ENCODE results near the gene CDKN1C. TPM values are rescaled to one million over a fixed set of nuclear protein-coding genes. Genes with fewer than 3 reads are reported as not detected.
"Not testable (repeated sequence)": the region's sequence is repeated elsewhere in the genome, so short reads cannot be mapped to it uniquely, and the experiment has no call there.

CDKN1C gene
- total RNA-seq, 1 donor from 2014 or later, result 0.29 TPM

DNA sequence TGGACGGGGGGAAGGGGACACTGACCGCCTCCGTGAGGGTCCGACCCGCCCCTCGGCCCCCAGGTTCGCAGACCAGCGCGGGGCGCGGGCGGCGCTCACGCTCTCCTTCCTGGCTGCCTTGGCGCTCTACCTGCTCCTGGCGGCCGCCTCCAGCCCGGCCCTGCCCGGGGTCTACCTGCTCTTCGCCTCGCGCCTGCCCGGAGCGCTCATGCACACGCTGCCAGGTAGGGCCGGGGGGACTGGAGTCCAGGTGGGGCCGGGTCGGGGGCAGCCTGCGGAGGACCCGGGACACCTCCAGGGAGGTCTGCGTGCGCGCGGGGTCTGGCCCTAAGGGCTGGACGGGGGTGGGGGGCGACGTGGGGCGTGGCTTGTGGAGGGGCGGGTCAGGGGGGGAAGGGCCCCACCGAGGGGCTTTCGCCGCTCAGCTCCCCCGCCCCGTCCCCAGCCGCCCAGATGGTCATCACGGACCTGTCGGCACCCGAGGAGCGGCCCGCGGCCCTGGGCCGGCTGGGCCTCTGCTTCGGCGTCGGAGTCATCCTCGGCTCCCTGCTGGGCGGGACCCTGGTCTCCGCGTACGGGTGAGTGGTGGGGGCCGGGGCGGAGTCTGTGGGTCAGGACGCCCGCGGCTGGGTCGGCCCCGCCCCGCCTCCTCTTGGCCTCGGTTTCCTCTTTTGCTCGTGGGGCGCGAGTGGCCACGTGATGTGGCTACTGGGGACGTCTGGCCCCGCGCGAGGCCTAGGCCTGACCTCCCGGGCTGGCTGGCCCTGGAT is 23.7 kb upstream of the CDKN1C start:
- intact Hi-C loops (cut with micrococcal nuclease), result no loop called here

DNA sequence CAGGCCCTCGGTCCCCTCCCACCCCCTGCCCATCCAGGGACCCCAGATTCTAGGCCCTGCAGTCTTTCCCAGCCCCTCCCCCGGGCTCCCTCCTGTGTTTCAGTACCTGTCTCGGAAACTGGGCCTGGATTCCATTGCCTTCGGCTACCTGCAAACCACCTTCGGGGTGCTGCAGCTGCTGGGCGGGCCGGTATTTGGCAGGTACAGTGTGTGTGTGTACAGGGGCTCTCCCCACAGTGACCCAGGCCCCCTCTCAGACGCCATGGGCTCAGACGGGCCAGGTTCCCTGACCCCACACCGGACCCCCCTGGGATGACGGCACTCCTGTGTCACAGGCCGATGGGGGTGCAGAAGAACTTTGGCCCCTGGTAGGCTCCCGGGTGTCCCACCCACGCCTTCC is 22.6 kb upstream of the CDKN1C start:
- intact Hi-C loops (cut with micrococcal nuclease), result no loop called here

DNA sequence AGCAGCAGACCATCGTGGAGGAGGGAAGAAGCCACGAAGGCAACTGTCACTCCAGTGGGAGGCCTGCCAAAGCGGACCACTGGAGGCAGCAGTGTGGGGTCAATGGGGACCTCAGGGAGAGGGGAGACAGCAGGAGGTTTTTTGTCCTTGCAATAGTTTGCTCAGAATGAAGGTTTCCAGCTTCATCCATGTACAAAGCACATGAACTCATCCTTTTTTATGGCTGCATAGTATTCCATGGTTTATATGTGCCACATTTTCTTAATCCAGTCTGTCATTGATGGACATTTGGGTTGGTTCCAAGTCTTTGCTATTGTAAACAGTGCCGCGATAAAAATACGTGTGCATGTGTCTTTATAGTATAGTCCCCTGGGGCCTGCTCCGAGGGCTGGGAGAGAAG is 19.7 kb upstream of the CDKN1C start:
- intact Hi-C loops (cut with micrococcal nuclease), result not testable (repeated sequence)

DNA sequence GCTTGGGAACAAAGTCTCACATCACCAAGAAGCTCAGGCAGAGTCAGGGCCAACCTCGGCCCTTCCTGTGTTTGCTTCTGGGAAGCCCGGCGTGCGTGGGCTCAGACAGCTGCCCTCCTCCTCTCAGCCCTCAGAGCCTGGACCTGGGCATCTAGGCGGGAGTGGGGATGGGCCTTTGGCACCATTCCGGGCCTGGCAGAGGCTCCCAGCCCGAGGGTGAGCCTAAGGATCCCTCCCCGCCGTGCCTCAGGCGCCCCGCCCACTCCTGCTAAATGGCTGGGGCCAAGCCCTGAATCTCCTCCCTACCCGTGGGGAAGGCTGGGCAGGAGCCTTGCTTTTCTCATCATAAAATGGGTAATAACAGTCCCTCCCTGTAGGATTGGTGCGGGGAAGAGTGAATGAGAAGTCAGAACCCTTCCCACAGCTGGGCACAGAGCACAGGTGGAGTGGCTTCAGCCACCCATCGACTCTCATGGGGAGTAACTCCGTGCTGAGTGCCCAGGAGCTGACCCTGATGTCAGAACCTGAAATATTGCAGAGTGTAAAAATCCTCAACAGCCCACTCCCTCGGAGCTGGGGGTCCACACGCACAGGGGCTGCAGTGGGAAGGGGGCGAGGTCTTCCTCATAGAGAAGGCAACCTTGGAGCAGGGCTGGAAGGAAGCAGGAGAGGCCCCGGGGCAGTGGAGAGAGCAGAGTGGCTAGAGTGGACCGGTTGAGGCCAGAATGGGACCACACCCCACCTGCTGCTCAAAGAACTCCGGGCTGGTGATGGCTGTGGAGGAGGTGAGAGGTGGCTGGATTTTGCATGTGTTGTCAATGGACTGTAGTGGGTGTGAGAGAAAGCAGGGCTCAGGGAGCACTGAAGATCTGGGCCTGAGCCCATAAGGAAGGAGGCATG is 18.8 kb upstream of the CDKN1C start:
- intact Hi-C loops (cut with micrococcal nuclease), result no loop called here

DNA sequence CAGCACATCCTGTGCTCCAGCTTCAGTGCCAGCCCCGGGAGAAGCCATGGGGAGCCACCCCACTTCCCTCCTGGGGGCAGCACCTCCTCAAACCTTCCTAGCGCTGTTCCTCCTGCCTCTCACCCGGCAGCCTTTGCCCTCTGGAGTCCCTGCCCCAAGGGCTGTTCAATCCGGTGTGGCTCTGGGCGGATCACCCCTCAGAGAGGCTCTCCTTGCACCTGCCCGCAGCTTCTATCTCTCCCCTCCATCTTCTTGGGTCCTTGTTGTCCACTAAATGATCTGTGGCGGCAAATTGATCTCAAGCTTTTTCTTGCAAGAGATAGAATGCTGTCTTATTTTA is 18.1 kb upstream of the CDKN1C start:
- intact Hi-C loops (cut with micrococcal nuclease), result no loop called here

DNA sequence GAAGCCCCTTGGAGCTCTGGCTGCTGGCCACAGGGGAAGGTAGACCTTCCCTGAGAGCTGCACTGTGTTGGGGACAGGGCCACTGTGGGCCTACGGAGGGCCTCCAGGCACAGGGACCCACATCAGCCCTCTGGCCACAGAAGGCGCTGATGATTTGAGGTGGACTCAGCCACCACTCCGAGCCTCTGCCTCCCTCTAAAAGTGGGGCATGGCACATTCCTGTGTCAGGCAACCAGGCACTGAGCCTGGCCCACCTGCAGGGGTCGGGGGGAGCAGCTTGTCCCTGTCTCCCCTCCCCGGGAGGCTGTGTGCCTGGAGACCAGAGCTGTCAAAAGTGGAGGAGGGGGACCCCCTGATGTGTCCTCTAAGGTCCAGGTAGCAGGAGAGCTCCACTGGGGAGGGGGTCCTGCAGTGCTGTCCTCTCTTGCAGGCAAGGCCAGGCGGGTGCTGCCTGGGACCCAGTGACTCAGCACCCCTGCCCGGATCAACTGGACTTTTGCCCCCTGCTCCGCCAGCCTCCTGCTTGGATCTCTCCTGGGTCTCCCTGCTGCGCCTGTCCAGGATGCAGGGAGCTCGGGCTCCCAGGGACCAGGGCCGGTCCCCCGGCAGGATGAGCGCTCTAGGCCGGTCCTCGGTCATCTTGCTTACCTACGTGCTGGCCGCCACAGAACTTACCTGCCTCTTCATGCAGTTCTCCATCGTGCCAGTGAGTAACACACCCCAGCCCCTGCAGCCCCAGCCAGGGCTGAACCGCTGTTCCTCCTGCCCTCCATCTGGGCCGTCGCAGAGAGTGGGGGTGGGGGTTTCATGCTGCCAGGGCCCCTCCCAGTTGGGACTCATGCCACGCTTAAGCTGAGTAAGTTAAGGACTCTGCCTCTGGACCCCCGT is 17.5 kb upstream of the CDKN1C start:
- intact Hi-C loops (cut with micrococcal nuclease), result loop anchor here (1.0 kb wide), 6 partner anchors 11 to 503 kb away; partner anchors contain the start of genes CARS1, CDKN1C, NAP1L4 and PHLDA2

DNA sequence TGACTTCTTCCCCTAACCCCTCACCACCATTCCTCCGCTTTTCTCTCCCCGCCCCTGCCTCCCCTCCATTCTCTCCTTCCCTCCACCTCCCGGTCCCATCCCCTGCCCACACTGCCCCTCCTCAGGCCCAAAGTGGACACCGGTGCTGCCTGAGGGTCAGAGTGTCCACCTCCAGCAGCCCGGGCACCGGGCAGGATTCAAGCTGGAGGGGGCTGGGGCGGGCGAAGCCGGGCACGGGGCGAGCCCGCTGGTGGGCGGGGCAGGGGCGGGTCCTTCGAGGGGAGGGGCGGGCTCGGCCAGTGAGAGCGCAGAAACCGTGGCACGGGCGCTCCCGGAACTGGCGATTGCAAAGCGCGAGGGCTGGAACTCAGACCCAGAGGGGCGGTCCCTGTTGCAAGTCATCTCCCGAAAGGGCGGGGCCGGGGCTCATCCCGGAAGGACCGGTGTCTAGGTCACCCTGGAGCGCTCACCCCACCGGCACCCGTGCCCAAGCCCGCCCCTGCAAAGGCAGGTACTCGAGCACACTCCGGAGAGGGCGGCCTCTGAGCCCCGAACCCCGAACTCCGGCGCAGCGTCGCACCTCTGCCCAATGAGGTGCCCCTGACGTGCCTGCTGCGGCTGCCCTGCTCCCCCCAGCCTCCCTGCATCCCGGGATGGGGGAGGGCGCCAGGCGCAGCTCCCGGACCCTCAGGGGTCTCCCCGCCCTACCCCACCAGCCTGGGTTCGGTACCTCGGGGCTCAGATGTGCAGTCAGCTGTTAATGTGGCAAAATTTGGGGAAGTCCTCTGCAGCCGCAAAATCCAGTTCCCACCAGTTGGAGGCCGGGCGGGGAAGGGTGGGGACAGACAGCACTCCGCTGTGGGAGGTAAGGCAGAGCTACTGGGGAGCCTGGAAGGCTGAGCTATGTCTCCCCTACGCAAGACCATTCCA is 16.5 kb upstream of the CDKN1C start:
- intact Hi-C loops (cut with micrococcal nuclease), result loop anchor here (1.0 kb wide), 6 partner anchors 10 to 502 kb away; partner anchors contain the start of genes CARS1, CDKN1C, NAP1L4 and PHLDA2

DNA sequence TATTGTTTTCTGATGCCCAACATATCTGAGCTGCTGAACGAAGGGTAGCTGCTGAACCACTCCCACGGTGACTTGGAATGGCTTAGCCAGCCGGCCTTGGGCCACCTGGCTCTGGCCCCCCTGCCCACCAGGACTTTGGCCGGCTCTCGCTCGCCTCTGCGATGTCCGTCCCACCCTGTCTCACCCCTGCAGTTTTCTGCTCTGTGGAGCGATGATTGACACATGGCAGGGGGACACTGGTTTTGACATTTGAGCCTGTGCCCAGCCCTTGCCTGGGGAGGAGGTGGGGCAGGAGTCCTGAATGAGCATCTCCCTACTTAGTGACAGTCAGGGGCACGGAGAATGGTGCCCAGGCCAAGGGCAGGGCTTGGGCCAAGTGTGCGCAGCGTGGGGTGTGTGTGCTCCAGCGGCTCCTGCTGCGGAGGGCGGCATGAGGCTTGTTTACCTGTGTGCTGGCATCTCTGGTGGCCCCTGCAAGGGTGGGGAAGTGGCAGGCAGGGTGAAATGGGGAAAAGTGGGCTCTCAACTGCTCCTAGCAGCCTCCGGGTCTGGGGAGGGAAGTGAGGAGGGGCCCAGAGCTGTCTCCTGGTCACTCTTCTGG is 15.7 kb upstream of the CDKN1C start:
- intact Hi-C loops (cut with micrococcal nuclease), result no loop called here

DNA sequence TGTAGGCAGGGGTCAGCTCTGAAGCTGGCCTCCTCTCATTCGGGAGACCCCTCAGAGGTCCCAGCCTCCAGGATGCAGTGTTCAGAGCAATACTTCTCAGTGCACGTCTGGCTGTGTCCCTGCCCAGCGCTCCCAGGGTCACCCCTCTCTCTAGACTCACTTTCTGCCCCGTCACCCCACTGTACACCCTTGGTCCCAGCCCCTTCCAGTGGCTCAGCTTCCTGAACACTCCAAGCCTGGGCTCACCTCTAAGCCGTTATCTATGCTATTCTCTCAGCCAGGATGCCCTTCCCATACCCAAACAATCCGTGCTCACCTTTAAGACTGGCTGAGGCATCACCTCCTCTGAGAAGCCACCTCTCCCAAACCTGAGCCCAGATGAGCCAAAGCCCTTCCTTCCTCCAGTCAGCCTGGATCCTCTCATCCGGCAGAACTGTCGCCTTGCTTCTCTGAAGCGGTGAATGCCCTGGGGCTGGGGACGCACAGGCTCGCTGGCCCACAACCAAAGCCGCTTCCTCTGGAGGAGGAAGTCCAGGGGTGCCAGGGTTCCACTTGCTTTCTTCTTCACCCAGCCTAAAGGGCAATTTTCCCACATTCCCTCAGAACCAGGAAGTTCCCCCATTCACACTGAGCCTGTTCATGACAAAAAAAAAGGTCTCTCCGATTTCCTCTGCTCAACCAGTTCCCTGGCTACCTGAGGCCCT is 13.7 kb upstream of the CDKN1C start:
- intact Hi-C loops (cut with micrococcal nuclease), result no loop called here

DNA sequence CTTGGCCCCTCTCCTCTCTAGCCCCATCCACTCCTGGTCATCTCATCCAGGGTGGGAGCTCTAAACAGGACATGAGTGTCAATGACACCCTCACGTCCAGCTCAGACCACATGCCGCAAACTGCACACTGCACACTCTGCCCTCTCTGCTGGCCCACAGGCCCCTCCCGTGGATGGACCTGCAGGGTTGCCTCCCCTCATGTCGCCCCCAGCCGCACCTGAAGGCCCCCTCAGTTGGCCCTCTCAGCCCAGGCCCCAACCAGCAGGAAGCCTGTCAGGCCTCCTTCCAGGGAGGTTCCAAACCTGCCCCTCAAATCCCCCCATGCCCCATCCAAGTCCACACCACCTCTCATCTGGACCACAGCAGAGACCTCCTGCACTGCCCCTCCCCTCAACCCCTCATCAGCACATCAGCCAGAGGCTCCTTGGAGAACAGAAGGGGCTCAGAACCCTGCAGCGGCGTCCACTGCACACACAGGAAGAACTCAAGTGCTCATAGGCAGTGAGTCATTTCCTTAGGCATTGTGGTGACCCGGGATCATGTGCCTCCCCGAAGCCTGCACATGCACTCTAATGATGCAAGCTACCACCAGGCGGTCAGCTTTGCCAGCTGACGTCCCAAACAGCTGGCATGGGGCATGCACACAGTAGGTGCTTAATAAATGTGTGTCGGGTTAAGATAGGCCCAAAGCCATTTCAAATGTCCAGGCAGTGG is 12.9 kb upstream of the CDKN1C start:
- intact Hi-C loops (cut with micrococcal nuclease), result loop anchor here (1.0 kb wide), 2 partner anchors 94 to 498 kb away; partner anchors contain the start of genes NAP1L4 and TSSC4

DNA sequence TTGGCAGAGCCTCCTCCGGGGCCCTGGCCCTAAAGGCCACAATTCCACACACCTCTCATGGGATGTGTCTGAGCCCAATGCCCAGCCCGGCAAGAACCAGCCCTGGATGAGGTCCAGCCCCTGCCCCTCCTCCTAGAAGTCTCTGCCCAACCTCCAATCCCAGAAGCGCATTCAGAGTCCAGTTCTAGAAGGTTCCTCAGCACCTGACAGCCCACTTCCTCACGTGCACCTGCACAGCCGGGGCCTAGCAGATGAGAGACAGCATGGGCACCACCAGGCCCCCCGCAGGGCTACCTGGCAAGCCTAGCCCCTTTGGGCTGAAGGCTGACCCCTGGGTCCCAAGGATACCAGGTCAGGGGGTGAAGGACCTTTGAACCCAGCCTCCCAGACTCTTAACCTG is 11.5 kb upstream of the CDKN1C start:
- intact Hi-C loops (cut with micrococcal nuclease), result no loop called here

DNA sequence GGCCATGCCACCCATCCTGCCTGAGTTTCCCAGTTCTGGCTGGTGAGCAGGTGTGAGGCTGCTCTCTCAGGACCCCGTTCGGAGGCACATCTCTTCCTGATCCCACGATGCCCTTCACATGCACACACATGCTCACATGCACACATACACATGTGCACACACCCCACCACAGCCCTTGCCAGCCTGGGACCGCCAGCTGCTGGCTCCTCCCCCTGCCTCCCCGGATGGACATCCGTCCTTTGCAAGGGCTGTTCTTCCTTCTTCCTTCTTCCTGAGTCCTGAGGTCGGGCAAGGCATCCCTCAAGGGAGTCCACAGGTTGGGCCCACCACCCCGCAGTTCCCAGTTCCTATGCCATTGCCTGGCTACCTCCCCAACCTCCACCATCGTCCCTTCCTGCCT is 10.5 kb upstream of the CDKN1C start:
- intact Hi-C loops (cut with micrococcal nuclease), result no loop called here

DNA sequence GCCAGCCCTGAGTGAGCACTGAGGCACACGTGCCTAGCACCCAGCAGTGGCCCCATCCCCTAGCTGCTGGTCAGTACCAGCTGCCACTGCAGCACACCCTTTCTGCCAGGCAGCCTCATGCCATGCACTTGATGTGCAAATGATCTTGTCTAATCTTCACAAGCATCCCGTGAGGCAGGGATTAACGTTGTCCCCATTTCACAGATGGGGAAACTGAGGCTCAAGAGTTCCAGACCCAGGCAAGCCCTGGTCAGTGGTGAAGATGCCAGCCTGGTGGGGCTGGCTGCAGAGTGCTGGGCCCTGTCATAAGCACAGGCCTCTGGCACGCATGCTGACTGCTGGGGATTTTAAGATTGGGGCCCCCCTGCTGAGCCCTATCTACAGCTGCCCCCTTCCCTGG is 8.4 kb upstream of the CDKN1C start:
- intact Hi-C loops (cut with micrococcal nuclease), result loop anchor here (2.0 to 5.0 kb wide), 3 partner anchors 35 to 1042 kb away; partner anchors contain the start of genes LSP1 and PHLDA2

DNA sequence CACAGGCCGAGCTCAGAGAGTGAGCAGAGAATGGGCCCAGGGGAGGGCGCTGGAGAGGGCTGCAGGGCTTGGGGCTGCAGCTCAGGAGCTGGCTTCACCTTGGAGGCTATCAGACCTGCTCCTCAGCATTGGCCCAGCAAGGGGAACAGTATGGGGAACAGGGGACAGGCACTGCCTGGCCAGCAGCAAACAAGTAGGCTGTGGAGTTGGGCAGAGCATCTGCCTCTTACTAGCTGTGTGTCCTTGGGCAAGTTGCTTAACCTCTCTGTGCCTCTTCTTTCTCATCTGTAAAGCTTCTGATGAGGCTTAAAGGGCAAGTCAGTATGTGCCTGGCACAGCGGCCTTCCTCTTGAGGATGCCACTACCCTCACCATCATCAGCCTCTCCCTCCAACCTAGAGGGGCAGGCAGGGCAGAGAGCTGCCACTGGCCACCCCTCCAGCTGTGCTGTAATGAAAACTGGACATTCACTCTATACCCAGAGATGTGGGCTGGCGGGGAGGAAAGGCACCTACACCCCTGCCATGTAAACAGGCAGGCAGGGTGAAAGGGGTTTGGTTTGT is 7.5 kb upstream of the CDKN1C start:
- intact Hi-C loops (cut with micrococcal nuclease), result loop anchor here (1.0 to 5.0 kb wide), 7 partner anchors 9 to 1041 kb away; partner anchors contain the start of genes LSP1 and PHLDA2

DNA sequence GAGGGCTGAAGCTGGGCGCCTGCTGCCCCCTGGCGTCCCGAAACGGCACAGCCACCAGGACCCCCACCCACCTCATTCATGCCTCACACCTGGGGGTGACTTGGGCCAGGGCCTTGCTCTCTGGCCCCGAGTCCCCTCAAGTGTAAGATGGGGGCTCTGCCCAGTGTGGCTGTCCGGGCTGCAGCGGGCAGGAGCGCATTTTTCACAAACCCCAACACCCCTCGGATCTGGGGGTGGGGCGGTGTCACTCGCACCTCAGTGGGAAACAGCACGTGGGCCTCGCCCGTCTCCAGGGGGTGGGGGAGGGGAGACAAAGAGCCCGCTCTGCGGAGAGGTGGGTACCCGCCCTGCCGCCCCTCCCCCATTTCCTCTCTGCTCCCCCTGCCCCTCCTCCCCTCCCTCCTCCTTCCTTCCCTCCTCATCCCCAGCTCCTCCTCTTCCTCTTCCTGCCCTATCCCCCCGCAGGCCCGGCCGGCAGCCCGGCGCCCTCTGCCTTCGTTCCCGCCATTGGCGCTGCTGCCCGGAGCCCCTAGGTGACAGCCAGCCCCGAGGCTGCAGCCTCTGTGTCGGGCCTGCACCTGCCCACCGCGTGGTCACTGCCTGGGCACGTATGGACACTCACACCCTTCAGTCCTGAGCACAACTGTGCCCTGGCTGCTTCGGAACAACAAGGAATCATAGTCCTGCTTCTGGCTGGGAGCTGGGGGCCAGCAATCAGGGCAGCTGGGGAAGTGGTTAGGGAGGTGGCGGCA is 6.8 kb upstream of the CDKN1C start:
- intact Hi-C loops (cut with micrococcal nuclease), result loop anchor here (1.0 to 5.0 kb wide), 7 partner anchors 10 to 1040 kb away; partner anchors contain the start of genes LSP1 and PHLDA2

DNA sequence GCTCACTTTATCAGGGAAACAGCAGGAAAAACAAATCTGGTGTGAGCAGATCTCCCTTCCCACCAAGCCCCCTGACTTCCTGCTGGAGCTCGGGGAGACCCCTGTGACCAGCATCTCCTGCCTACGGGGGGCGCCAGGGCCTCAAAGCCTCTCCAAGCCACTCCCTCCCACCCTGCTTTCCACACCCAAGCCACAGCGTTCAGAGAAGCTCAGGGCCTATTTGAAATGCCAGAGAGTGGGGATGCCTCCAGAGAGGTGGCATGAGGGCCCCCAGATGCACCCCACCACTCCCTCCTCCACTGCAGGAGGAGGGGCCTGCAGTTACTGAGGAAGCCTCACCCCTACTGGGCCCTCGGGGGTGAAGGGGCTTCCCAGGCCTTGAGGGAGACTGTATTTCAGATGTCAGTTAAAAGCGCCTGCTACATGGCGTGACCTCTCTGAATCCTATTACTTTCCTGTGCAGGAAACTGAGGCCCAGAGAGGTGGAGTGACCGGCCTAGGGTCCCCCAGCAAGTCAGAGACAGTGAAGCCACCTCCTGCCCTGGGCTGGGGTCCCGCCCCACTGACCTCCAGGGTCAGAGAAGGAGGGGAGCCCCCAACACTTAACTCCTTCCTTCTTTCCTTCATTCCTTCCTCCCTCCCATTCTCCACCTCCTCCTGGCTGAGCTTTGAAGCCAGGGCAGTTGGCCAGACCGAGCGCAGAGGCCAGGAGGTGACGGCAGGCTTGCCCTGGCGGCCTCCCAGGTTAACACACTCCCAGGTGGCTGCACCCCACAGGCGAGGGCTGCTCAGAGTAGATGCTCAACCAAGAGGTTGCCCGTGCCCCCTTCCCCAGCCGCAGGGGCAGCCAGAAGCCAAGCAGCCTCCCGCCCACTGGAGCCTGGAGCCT is 6.0 kb upstream of the CDKN1C start:
- intact Hi-C loops (cut with micrococcal nuclease), result loop anchor here (1.0 to 5.0 kb wide), 7 partner anchors 11 to 1039 kb away; partner anchors contain the start of genes LSP1 and PHLDA2
